ENCODE measurements around the gene DEK. TPM values are rescaled to one million over a fixed set of nuclear protein-coding genes. Genes with fewer than 3 reads are reported as not detected.
A peak's percentile ranks its signal among the peaks of the same experiment; 100 is the strongest.
"Not testable (repeated sequence)": the region's sequence is repeated elsewhere in the genome, so short reads cannot be mapped to it uniquely, and the experiment has no call there.

DEK gene
- total and polyA plus RNA-seq, 2 experiments from 2014 or later, result 101 to 116 TPM

- Histone ChIP-seq H4K20me1 (ENCODE audit: insufficient read depth) (no peaks in the 10 kb centered on the region), H3K4me2 (ENCODE audit: unreplicated experiment) (no peak overlapping the region), H3K27me3 (replicated peaks; ENCODE audit: insufficient read depth) (no peaks in the 10 kb centered on the region), H2AFZ (no peak overlapping the region), H3K36me3 (ENCODE audit: low read depth) (peaks cover 62% of the 10 kb centered on the region), H3K9me3 (ENCODE audit: low read depth) (no peaks in the 10 kb centered on the region), H3K4me3 (no peak overlapping the region), H3K4me1 (ENCODE audit: insufficient read depth) (no peaks in the 10 kb centered on the region), H3K9me2 (ENCODE audit: insufficient read depth) (no peaks in the 10 kb centered on the region), H3F3A (ENCODE audit: insufficient read depth) (0 out of 2 replicates have a peak, but pooled peaks cover 4% of the 10 kb centered on the region), H3K9ac (no peak overlapping the region), H3K27ac (no peak overlapping the region), H3K79me2 (ENCODE audit: insufficient read depth) (peaks cover 81% of the 10 kb centered on the region)
- TF ChIP-seq EZH2phosphoT487 (IDR thresholded peaks at IDR 0.05; ENCODE audit: insufficient read depth, low read depth), result no peak
- WGBS, 2 experiments (ENCODE audit: low coverage in 1 of 2, low lambda C conversion rate in 2 of 2, missing lambda C conversion rate in 2 of 2), result 100% methylated on average over 1 of the region's 1 CpG
- DNase-seq, result no peak
- in situ Hi-C loops (cut with MboI), result no loop called here
Observed at GRCh38 chr6:18234564-18234963, 29.8 kb downstream of the DEK start.

- H3K27ac ChIP-seq; H3K9me2 ChIP-seq (ENCODE audit: insufficient read depth); H3K4me2 ChIP-seq (ENCODE audit: unreplicated experiment); H3K27me3 ChIP-seq (replicated peaks; ENCODE audit: insufficient read depth); H4K20me1 ChIP-seq (ENCODE audit: insufficient read depth); DNase-seq; H3F3A ChIP-seq (ENCODE audit: insufficient read depth); H3K4me1 ChIP-seq (ENCODE audit: insufficient read depth); H3K9ac ChIP-seq; H3K9me3 ChIP-seq (ENCODE audit: low read depth); H3K4me3 ChIP-seq; H2AFZ ChIP-seq; in situ Hi-C loops (cut with MboI): not testable (repeated sequence)
- 97% methylated on average over 4 of the region's 4 CpGs for WGBS, 2 experiments (ENCODE audit: low coverage in 1 of 2, low lambda C conversion rate in 2 of 2, missing lambda C conversion rate in 2 of 2)
- H3K79me2 ChIP-seq (ENCODE audit: insufficient read depth), result peaks cover 81% of the 10 kb centered on the region
- peaks cover 68% of the 10 kb centered on the region for H3K36me3 ChIP-seq (ENCODE audit: low read depth)
Observed at GRCh38 chr6:18233770-18234169, 30.6 kb downstream of the DEK start.

- H3K4me1 ChIP-seq (ENCODE audit: insufficient read depth); H3K27me3 ChIP-seq (replicated peaks; ENCODE audit: insufficient read depth); in situ Hi-C loops (cut with MboI); H3K4me2 ChIP-seq (ENCODE audit: unreplicated experiment); H3K9me3 ChIP-seq (ENCODE audit: low read depth); H3K4me3 ChIP-seq; H3K9ac ChIP-seq; H3K27ac ChIP-seq; H2AFZ ChIP-seq; H3K9me2 ChIP-seq (ENCODE audit: insufficient read depth); H4K20me1 ChIP-seq (ENCODE audit: insufficient read depth); DNase-seq: not testable (repeated sequence)
- peaks cover 80% of the 10 kb centered on the region for H3K79me2 ChIP-seq (ENCODE audit: insufficient read depth)
- H3F3A ChIP-seq (ENCODE audit: insufficient read depth), result peaks cover 17% of the 10 kb centered on the region
- H3K36me3 ChIP-seq (ENCODE audit: low read depth), result peaks cover 66% of the 10 kb centered on the region
- WGBS, 2 experiments (ENCODE audit: low coverage in 1 of 2, low lambda C conversion rate in 2 of 2, missing lambda C conversion rate in 2 of 2), result 96 to 98% methylated on average over 7 of the region's 7 CpGs
Observed at GRCh38 chr6:18231856-18232255, 32.5 kb downstream of the DEK start.

GRCh38 chr6:18228590-18228989 is 35.7 kb downstream of the DEK start:
- H4K20me1 ChIP-seq (ENCODE audit: insufficient read depth); in situ Hi-C loops (cut with MboI); H2AFZ ChIP-seq; H3K27me3 ChIP-seq (replicated peaks; ENCODE audit: insufficient read depth); H3K9ac ChIP-seq; H3K4me3 ChIP-seq; H3K9me3 ChIP-seq (ENCODE audit: low read depth); H3K27ac ChIP-seq; DNase-seq; H3K4me2 ChIP-seq (ENCODE audit: unreplicated experiment); H3K9me2 ChIP-seq (ENCODE audit: insufficient read depth): not testable (repeated sequence)
- Histone ChIP-seq H3K79me2 (ENCODE audit: insufficient read depth) (peaks cover 77% of the 10 kb centered on the region), H3K4me1 (ENCODE audit: insufficient read depth) (peaks cover 22% of the 10 kb centered on the region), H3K36me3 (ENCODE audit: low read depth) (peaks cover 57% of the 10 kb centered on the region), H3F3A (ENCODE audit: insufficient read depth) (peaks cover 40% of the 10 kb centered on the region)
- 93 to 96% methylated on average over 14 of the region's 14 CpGs for WGBS, 2 experiments (ENCODE audit: low coverage in 1 of 2, low lambda C conversion rate in 2 of 2, missing lambda C conversion rate in 2 of 2)

- H3K4me3 ChIP-seq; DNase-seq; in situ Hi-C loops (cut with MboI); H4K20me1 ChIP-seq (ENCODE audit: insufficient read depth); H2AFZ ChIP-seq; H3K27me3 ChIP-seq (replicated peaks; ENCODE audit: insufficient read depth); H3K9ac ChIP-seq; H3K9me3 ChIP-seq (ENCODE audit: low read depth); H3K9me2 ChIP-seq (ENCODE audit: insufficient read depth): not testable (repeated sequence)
- 86 to 88% methylated on average over 9 of the region's 9 CpGs for WGBS, 2 experiments (ENCODE audit: low coverage in 1 of 2, low lambda C conversion rate in 2 of 2, missing lambda C conversion rate in 2 of 2)
- Histone ChIP-seq H3F3A (ENCODE audit: insufficient read depth) (peaks cover 40% of the 10 kb centered on the region), H3K36me3 (ENCODE audit: low read depth) (peaks cover 63% of the 10 kb centered on the region), H3K4me1 (ENCODE audit: insufficient read depth) (peaks cover 22% of the 10 kb centered on the region), H3K4me2 (ENCODE audit: unreplicated experiment) (peak overlapping the region; percentile 21), H3K27ac (peak overlapping the region; percentile 82), H3K79me2 (ENCODE audit: insufficient read depth) (peaks cover 65% of the 10 kb centered on the region)
Observed at GRCh38 chr6:18227166-18227565, 37.2 kb downstream of the DEK start.

- peak; percentile 76 for DNase-seq
- Histone ChIP-seq H3K4me2 (ENCODE audit: unreplicated experiment) (peak overlapping the region; percentile 21), H3F3A (ENCODE audit: insufficient read depth) (peaks cover 40% of the 10 kb centered on the region), H3K36me3 (ENCODE audit: low read depth) (peaks cover 64% of the 10 kb centered on the region), H3K27ac (peak overlapping the region; percentile 82), H3K4me1 (ENCODE audit: insufficient read depth) (peaks cover 22% of the 10 kb centered on the region), H3K79me2 (ENCODE audit: insufficient read depth) (peaks cover 59% of the 10 kb centered on the region)
- H3K9me2 ChIP-seq (ENCODE audit: insufficient read depth); H4K20me1 ChIP-seq (ENCODE audit: insufficient read depth); H3K27me3 ChIP-seq (replicated peaks; ENCODE audit: insufficient read depth); H3K9ac ChIP-seq; H2AFZ ChIP-seq; H3K9me3 ChIP-seq (ENCODE audit: low read depth); H3K4me3 ChIP-seq; in situ Hi-C loops (cut with MboI): not testable (repeated sequence)
- WGBS, 2 experiments (ENCODE audit: low coverage in 1 of 2, low lambda C conversion rate in 2 of 2, missing lambda C conversion rate in 2 of 2), result 42 to 46% methylated on average over 5 of the region's 5 CpGs
Observed at GRCh38 chr6:18226451-18227105, 37.8 kb downstream of the DEK start.
